Activated B cell treated with CpG ODN at 0.5 μM for 24 hours (primary cell): ENCODE results near the gene ENTHD1. TPM values are rescaled to one million over a fixed set of nuclear protein-coding genes. Genes with fewer than 3 reads are reported as not detected.

Experiments
- ATAC-seq: fragments of 200-7000 bp; cut with Tn5 transposase; one replicate; pipeline ENCODE4 v1.10.0; 2021; ENCODE audit warnings: low read depth, mild to moderate bottlenecking, moderate library complexity
- CTCF ChIA-PET: fragments of 350-600 bp; sonication (Branson Sonifier 250); formaldehyde crosslinking; loops from one replicate; lab custom pipeline; 2021; ENCODE audit warnings: antibody characterized with exemption; lab: Charles Lee
- POLR2A ChIA-PET: fragments of 350-600 bp; sonication (Branson Sonifier 250); formaldehyde crosslinking; loops from one replicate; lab custom pipeline; 2021; ENCODE audit warnings: antibody characterized with exemption; lab: Charles Lee
- DNase-seq: peaks from one replicate; pipeline ENCODE4 v3.0.0; 2022
- H3K27ac Mint-ChIP-seq: one replicate; pipeline ENCODE4 v1.8.0; 2020; ENCODE audit warnings: mixed read lengths
- H3K27me3 Mint-ChIP-seq: one replicate; pipeline ENCODE4 v1.8.0; 2021; ENCODE audit warnings: mixed read lengths
- H3K36me3 Mint-ChIP-seq: one replicate; pipeline ENCODE4 v1.8.0; 2021; ENCODE audit warnings: low read depth, mixed read lengths
- H3K4me1 Mint-ChIP-seq: one replicate; pipeline ENCODE4 v1.8.0; 2021; ENCODE audit warnings: mixed read lengths
- H3K4me3 Mint-ChIP-seq: one replicate; pipeline ENCODE4 v1.8.0; 2020; ENCODE audit warnings: mild to moderate bottlenecking, mixed read lengths
- H3K9me3 Mint-ChIP-seq: one replicate; pipeline ENCODE4 v1.8.0; 2020; ENCODE audit warnings: mixed read lengths
- CTCF ChIP-seq: fragments of 200-600 bp; IDR thresholded peaks from one replicate; pipeline ENCODE4 v1.8.0; 2022; ENCODE audit warnings: antibody characterized with exemption, mild to moderate bottlenecking
- intact Hi-C: fragments of 100-400 bp; cut with micrococcal nuclease; formaldehyde crosslinking; loops from one replicate; pipeline ENCODE4 v1.15.1; 2024
- total RNA-seq: library from RNA; stranded (reverse); gene quantifications from 2 replicates; pipeline ENCODE4 v1.2.3, GENCODE V29; 2022

ENTHD1 gene
- total RNA-seq, 1 donor from 2014 or later = not detected

- Mint-ChIP-seq H3K27ac (no peak overlapping the region), H3K9me3 (no peaks in the 10 kb centered on the region), H3K4me1 (peaks cover 4% of the 10 kb centered on the region), H3K27me3 (peaks cover 5% of the 10 kb centered on the region), H3K36me3 (no peaks in the 10 kb centered on the region), H3K4me3 (no peak overlapping the region)
- no peak for TF ChIP-seq CTCF
- no peak for ATAC-seq
- ChIA-PET CTCF (no interaction called here), POLR2A (no interaction called here)
- no peak for DNase-seq
- intact Hi-C loops = no loop called here
Observed at GRCh38 chr22:39718206-39718605, 175.4 kb downstream of the ENTHD1 start.

DNA sequence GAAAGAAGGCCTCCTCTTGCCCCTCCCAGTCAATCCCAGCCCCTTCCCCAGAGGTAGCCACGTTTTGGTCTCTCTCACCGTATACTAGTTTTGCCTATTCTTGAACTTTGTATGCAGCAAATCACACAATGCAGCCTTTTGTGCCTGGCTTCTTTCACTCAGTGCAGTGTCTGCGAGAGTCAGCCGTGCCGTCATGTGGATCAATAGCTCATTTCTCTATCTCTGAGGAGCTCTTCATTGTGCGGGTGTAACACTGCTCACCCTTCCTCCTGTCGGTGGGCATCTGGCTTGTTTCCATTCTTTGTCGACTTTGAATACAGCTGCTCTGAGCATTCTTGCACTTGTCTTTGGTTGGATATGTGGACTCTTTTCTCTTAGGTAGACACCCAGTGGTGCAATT, 176.5 kb downstream of the ENTHD1 start:
- intact Hi-C loops = no loop called here

DNA sequence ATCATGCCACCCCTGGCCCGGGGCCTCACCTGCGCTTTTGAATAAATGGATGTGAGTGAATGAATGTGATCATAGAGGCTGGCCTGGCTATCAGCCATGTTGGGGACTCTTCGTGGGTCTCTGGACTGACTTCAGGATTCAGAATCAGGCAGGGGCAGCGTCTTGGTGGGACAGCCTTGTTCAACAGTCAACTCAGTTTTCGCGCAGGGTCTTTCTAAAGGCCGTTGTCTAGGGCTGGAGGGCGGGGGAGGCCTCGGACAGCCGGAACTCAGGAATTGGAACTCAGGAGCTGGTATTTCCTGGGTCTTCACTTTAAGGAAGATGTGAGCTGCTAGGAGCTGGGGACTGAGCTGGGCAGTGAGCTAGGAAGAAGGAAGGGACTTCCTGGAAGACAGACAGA, 177.0 kb downstream of the ENTHD1 start:
- no peak overlapping the region for H3K27ac Mint-ChIP-seq
- intact Hi-C loops = no loop called here

More for the DNA sequence above, 176.5 kb downstream of the ENTHD1 start:
- no peak for DNase-seq
- Mint-ChIP-seq H3K4me3 (no peak overlapping the region), H3K9me3 (no peaks in the 10 kb centered on the region), H3K27ac (no peak overlapping the region), H3K27me3 (peaks cover 5% of the 10 kb centered on the region), H3K4me1 (peaks cover 11% of the 10 kb centered on the region), H3K36me3 (no peaks in the 10 kb centered on the region)
- no peak for TF ChIP-seq CTCF
- ChIA-PET CTCF (no interaction called here), POLR2A (no interaction called here)
- ATAC-seq = no peak

DNA sequence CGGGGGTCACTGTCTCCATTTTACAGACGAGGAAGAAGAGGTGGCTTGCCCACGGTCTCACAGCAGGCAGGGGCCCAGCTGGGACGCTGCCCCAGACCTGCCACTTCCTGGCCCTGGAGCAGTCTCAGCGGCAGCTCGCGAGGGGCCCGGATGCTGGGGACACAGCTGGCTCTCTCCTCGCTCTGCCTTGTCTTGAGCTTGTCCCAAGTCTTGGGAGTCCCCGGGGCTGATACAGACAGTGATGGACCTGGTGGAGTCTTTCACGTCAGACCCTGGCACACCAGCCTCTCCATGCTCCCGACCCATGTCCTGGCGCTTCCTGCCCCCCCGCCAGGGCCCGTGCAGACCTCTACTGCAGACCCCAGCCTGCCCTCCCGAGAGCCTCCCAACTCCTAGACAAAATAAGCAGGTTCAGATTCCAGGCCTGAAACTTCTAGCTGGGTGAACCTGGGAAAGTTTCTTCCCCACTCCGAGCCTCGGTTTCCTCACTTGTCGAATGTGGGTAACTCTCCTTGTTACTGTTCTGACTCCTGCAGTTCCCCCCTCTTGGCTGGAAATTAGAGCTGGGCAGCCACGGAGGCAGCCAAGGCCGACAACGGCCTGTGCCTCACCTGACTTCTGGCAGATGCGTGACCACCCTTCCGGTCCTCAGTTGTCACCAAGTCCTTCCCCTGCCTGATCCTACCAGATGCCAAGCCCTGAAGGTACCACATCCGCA, 177.6 kb downstream of the ENTHD1 start:
- no peak for TF ChIP-seq CTCF
- H3K4me1 Mint-ChIP-seq = peaks cover 11% of the 10 kb centered on the region
- no peaks in the 10 kb centered on the region for H3K9me3 Mint-ChIP-seq
- no peak overlapping the region for H3K27ac Mint-ChIP-seq
- H3K27me3 Mint-ChIP-seq = peaks cover 8% of the 10 kb centered on the region
- ChIA-PET POLR2A (no interaction called here), CTCF (no interaction called here)
- ATAC-seq (no peak), DNase-seq (no peak)
- no peaks in the 10 kb centered on the region for H3K36me3 Mint-ChIP-seq
- intact Hi-C loops = no loop called here
- no peak overlapping the region for H3K4me3 Mint-ChIP-seq

More for the DNA sequence above, 177.0 kb downstream of the ENTHD1 start:
- ChIA-PET CTCF (no interaction called here), POLR2A (no interaction called here)
- no peak for DNase-seq
- Mint-ChIP-seq H3K9me3 (no peaks in the 10 kb centered on the region), H3K27me3 (peaks cover 8% of the 10 kb centered on the region), H3K36me3 (no peaks in the 10 kb centered on the region), H3K4me1 (peaks cover 11% of the 10 kb centered on the region), H3K4me3 (no peak overlapping the region)
- ATAC-seq = no peak
- no peak for TF ChIP-seq CTCF

DNA sequence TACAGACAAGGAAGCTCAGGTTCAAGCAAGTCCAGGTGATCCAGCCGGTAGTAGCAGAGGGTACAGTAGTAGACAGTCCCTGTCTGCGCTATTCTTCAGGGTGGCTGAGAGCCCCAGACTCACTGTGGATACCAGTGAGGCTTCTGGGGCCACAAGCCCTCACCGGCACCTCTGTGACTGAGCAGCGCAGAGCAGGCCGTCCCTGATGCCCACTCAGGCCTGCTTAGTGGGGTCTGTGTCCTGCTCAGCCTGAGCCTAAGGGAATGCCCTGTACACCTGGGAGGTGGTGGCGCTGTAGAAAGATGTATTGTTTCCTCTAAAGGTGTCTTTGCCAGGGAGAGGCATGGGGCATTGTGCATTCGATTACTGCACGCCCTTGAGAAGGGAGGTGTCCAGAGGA, 179.2 kb downstream of the ENTHD1 start:
- intact Hi-C loops = no loop called here
- ATAC-seq (no peak), DNase-seq (no peak)
- no peak overlapping the region for H3K27ac Mint-ChIP-seq
- no peaks in the 10 kb centered on the region for H3K36me3 Mint-ChIP-seq
- no peak overlapping the region for H3K4me3 Mint-ChIP-seq
- H3K4me1 Mint-ChIP-seq = peaks cover 11% of the 10 kb centered on the region
- ChIA-PET POLR2A (no interaction called here), CTCF (no interaction called here)
- H3K27me3 Mint-ChIP-seq = peaks cover 3% of the 10 kb centered on the region
- no peak for TF ChIP-seq CTCF
- no peaks in the 10 kb centered on the region for H3K9me3 Mint-ChIP-seq
